Ishikawa (cell line): ENCODE data around the gene PEMT.

Experiments used
- CEBPB ChIP-seq: IDR thresholded peaks from 2 replicates; pipeline ENCODE4 v1.6.1; 2012
- CREB1 ChIP-seq: IDR thresholded peaks from 2 replicates; pipeline ENCODE4 v1.6.1; 2012; ENCODE audit warnings: low read depth
- EGR1 ChIP-seq: IDR thresholded peaks from 2 replicates; pipeline ENCODE4 v1.6.1; 2012
- EP300 ChIP-seq: IDR thresholded peaks from 2 replicates; pipeline ENCODE4 v1.6.1; 2012; ENCODE audit warnings: borderline replicate concordance
- FOXM1 ChIP-seq: IDR thresholded peaks from 2 replicates; pipeline ENCODE4 v1.6.1; 2012; ENCODE audit warnings: low read depth, borderline replicate concordance
- MAX ChIP-seq: IDR thresholded peaks from 2 replicates; pipeline ENCODE4 v1.6.1; 2012
- NFIC ChIP-seq: IDR thresholded peaks from 2 replicates; pipeline ENCODE4 v1.6.1; 2012
- RAD21 ChIP-seq: IDR thresholded peaks from 2 replicates; pipeline ENCODE4 v1.6.1; 2012; ENCODE audit warnings: low read depth
- REST ChIP-seq: IDR thresholded peaks from 2 replicates; pipeline ENCODE4 v1.6.1; 2012; ENCODE audit warnings: low read depth, mild to moderate bottlenecking
- TAF1 ChIP-seq: IDR thresholded peaks from 2 replicates; pipeline ENCODE4 v1.6.1; 2012; ENCODE audit warnings: low read depth, mild to moderate bottlenecking
- TCF12 ChIP-seq: IDR thresholded peaks from 2 replicates; pipeline ENCODE4 v1.6.1; 2012; ENCODE audit warnings: low read depth
- TEAD4 ChIP-seq: IDR thresholded peaks from 2 replicates; pipeline ENCODE4 v1.6.1; 2012
- USF1 ChIP-seq: IDR thresholded peaks from 2 replicates; pipeline ENCODE4 v1.6.1; 2012
- ZBTB7A ChIP-seq: IDR thresholded peaks from 2 replicates; pipeline ENCODE4 v1.6.1; 2012; ENCODE audit warnings: low read depth

GRCh38 chr17:17551361-17551760 lies 40.1 kb downstream of the PEMT start:
- TF ChIP-seq REST = no peak
- no peak for TF ChIP-seq TAF1
- no peak for TF ChIP-seq NFIC
- no peak for TF ChIP-seq FOXM1
- no peak for TF ChIP-seq MAX
- no peak for TF ChIP-seq CREB1
- no peak for TF ChIP-seq EGR1
- no peak for TF ChIP-seq TCF12
- TF ChIP-seq ZBTB7A = no peak
- TF ChIP-seq TEAD4 = no peak
- TF ChIP-seq EP300 = no peak
- no peak for TF ChIP-seq CEBPB
- TF ChIP-seq USF1 = no peak
- no peak for TF ChIP-seq RAD21
